Smooth muscle cell of the brain vasculature (primary cell): ENCODE results near the gene SPACA7.

Source experiments
- DNase-seq: peaks from one replicate; pipeline ENCODE4 v3.0.0-alpha.2; 2012; ENCODE audit warnings: low read depth, low spot score

Gene SPACA7

DNA sequence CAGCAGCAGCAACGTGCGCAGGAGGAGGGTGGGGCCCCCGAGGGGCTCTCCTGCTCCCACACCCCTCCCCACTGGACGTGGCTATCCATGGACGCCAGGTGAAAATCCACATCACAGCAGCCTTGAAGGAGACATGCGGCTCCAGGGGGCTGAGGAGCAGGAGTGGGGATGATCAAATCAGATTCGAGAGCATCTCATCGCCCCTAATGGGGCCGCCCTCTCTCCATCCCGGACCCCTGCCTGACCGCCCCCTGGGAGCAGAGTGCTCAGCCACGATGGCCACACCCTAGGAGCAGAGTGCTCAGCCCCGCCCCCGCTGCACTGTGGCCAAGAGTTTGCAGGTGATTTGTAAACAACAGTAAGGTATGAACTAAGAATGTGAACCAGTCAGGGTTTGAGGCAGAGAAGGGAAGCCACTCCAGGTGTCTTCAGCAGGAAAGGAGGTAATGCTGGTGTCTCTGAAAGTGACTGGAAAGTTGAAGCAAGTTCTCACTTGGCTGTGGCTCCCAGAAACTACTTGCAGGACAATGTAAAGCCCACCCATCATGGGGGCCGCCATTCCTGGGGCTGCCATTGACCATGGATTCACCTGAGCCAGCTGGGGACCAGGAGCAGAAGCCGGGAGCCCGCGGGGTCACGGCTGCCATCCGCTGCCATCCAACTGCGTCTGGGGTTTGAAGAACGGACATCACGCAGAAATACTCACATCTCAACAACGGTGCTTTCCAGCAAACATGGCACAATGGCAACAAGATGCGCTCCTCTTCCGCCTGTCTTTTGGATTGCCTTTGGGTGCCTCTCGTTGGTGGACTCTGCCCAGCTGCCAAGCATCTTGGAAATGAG lies 71.8 kb downstream of the SPACA7 start:
- no peak for DNase-seq

DNA sequence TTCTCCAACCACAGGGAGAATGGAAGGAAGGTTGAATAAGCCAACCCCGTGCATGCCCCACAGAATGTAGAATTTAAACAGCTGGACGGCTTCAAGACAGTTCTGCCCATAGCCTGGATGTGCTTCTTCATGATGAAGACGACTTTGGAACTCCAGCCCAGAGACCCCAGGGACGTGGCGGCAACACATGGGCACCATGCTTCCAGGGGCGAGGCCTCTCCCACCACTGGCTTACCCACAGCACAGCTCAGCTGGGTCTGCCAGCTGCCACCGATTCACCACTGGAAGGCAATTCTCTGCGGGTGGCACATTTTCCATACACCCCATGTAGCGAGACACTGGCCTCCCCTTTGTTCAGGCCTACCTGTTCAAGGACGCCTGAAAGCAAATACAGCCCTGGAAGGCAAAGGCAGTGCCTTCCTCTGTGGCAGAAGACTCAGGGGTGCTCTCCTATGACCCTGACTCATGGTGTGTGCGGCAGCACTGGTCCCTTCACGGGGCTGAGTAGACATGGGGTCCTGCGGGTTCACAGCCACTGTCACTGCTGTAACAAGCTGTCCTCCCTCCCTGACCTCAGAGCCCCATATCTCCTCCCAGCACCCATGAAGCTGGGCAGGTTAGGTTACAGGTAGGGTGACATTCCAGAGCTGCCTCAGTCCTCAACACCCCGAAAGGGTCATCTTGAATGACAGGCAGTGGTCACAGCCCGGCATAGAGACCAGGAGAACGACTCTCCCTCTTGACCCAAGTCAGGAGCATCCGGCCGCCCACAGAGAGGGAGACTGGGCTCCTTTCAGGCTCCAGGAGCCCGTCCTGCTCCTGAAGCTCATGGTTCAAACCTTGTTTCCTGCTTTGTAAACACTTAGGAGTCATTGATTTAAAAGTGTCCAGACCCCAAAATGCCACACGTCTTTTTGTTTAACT lies 72.7 kb downstream of the SPACA7 start:
- DNase-seq = no peak

DNA sequence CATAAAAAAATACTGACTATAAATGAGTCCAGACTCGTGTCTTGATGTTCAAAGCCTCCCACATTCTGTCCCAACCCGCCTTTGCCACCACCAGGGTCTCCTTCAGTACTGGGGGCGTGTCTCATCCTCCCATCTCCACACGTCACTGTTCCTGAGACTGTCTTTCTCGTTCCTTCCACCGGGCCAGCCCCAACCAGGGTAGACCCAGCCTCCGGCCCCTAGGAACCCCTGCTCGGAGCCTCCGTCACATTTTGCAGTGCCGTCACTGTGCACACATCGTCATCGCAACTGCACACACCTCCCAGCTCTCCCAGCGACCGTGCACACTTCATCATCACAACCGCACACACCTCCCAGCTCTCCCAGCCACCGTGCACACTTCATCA lies 73.4 kb downstream of the SPACA7 start:
- DNase-seq = no peak

DNA sequence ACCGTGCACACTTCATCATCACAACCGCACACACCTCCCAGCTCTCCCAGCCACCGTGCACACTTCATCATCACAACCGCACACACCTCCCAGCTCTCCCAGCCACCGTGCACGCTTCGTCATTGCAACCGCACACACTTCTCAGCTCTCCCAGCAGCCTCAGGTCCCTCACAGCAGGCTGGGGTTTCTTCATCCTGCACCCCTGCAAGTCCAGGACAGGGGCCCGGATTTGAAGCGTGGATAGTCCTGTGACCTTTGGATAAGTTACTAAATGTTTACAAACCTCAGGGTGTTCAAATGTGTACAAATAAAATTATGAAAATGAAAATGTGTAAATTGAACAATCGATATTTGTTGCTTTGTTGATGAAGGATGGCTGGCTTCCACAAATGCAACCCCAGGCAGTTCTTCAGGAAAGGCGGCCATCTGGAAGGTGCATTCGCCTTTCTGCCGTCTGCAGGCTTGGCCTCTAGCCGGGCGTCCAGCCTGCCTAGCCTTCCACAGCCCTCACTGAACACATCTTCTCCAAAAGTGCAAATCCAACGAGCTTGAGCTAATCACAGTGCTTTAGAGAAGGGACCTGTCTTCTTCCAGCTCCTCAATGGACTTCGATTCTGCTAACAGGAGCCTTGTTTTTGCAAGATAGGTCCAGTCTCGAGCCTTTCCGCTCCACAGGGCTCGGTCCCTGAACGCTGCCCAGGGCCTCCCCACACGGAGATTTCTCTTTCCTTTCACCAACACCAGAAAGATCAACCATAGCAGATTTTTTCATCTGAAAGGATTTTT lies 74.2 kb downstream of the SPACA7 start:
- DNase-seq = no peak

DNA sequence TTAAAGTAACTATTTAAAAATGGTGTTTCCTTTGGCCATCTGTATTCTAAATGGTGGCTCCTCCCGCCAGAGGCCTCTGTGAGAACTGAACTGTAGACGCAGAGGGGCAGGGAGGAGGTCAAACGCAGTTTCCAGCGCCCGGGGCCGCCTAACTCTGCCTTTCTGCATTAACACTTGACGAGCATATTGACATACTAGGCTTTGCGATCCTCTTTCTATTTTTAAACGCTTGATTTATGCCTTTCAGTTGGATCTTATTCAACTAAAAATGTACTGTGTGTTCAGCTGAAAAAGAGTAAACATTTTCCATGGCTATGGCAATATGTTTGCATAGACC lies 74.7 kb downstream of the SPACA7 start:
- DNase-seq = no peak

DNA sequence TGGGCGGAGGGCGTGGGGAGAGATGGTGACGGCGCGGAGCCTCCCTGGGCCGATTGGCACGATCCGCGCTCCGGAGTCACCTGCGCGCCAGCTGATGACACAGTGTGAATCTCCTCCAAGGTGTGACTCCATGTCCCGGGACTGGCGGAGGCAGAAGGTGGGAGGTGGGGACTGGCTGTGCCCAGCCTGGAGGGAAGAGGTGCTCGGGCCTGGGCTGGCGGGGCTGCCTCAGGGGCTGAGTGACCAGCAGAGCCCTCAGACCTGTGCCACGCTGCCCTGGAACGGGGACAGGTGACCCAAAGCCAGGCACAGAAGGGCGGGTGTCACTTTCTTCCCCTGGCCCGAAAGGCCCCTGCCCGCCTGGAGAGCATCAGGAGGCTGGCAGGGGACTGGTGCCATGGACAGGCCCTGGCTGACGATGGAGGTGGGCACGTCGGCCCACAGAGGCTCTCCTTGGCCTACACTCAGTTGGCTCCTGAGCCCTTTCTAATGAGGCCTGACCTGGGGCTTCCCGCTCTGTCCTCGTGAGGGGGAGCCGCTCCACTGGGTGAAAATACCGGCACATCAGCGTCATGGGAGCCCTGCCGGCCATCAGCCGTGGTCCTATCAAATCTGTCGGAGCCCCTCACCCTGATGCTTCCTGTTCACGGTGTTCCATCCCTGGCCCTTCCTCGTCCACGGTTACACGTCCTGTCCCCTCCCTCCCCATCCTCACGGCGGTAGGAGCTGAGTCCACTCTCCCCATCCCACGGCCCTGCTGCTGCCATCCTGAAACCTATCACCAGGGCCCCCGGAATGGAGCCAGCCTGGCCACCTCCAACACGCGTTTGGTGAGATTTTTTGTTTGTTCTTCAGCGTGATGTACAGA lies 75.6 kb downstream of the SPACA7 start:
- no peak for DNase-seq

DNA sequence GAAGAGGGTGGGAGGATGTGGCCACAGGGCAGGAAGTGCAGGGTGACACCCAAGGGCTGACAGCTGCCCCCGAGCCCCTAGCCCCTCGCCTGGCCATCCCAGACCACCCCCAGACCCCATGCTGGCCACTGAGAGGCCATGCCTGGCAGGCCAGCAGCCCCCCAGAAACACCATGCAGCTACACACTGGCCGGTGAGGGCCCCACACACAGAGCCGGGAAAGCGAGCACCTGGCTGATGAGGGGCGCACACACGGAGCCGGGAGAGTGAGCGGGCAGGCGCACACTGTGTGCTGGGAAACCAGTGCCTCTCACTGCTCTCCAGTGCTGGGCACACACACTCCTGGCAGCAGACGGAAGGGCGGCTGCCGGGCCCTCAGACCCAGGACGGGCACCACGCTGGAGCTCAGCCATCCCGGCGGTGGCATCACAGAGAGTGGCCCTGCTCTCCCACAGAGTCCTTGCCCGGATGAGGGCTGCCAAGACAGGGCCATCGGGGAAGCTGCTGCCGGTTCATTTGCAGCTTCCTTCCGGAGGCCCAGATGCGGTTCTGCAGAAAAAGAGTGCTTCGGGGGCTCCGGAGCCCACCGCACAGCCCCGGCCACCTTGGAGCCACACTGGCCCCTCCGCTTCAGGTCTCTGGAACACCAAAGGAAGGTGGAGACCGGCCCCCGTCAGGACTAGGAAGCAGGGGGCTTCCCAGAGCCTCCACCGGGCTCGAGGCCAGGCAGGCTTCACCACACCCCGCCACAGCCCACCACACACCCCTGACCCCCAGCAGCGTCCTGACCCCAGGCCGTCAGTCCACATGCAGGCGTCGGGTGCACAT lies 76.4 kb downstream of the SPACA7 start:
- DNase-seq = no peak

DNA sequence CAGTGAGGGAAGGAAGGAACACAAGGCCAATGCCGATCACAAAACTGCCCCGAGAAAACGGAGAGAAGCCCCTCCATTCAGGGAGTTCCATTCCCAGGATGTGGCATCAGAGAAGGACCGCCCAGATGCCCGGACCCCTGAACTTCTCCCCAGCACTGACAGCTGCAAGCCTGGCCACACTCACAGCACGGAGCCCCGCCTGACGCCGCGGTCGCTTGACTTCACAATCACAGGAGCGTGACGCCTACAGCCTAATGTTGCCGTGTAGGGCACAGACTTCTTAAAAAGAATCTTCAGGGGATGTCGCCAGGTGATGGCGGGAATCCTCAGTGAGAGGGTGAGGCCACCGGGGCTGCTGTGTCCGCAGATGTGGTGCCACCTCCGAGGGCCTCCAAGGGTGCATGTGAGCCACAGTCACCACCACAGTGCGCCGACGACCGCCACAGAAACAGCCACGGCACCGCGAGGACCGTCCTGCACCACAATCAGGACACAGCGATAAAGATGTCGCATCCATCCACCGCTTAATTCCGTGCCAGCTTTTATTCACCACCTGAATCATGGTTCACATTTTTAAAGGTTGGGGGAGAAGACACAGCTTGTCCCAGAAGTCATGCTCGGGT lies 77.2 kb downstream of the SPACA7 start:
- no peak for DNase-seq

DNA sequence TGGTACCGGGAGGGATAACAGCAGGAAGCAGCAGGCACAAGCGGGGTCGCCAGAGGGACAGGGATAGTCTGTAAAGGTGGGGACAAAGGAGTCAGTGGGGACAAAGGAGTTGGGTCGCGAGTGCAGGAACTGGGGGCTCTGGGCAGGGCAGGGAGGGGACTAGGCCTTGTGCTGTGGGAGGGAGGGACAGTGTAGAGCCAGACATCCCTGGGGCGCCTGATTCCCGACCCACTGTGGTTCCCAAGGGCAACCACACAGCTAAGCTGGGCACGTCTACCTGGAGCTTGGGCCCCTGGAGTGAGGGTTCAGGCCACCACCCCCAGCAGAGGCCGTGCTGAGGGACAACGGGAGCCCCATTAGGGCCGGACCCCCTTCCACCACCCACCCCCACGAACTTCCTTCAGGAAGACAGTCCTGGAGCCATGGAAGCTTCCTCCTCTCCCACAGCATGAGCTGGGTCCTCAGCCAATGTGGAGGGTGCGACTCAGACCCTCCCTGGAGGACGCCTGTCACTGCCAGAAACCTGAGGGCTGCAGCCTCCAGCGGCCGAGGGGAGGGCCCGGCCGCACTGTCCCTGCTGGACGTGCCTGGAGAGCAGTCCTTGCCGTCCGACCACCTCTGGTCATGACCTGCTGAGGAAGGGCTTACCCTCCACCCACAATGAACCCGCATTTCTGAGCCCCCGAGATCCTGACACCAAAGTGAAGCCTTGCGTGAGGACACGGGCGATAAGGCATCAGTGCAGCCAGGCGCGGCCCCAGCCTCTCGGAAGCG lies 77.9 kb downstream of the SPACA7 start:
- DNase-seq = no peak

DNA sequence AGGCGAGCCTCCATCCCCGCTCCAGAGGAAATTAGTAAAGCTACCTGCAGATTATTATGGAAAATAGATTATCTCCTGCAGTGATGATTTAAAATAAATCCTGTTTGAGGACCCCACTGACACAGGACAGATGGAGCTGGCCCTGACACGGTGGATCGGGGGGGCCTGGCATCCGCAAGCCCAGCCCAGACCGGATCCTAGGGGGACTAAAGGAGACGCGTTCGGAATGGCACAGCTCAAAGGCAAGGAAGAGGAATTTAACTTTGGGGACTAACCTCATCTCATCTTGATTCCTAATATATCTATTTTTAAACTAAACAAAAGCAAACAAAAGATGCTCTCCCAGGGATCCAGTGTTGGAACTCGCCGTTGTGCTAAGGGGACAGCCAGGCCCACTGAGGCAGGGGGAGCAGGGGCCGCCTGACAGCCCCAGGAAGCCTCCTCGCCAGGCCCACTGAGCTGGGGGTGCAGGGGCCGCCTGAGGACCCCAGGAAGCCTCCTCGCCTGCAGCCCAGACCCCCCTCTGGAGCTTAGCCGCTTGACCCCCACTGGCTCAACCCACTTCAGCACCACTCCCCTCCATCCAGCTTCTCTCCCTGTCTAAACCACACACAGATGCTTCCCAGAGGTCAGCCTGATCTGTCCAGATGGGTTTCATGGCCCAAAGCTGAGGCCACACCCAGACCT lies 78.6 kb downstream of the SPACA7 start:
- no peak for DNase-seq

DNA sequence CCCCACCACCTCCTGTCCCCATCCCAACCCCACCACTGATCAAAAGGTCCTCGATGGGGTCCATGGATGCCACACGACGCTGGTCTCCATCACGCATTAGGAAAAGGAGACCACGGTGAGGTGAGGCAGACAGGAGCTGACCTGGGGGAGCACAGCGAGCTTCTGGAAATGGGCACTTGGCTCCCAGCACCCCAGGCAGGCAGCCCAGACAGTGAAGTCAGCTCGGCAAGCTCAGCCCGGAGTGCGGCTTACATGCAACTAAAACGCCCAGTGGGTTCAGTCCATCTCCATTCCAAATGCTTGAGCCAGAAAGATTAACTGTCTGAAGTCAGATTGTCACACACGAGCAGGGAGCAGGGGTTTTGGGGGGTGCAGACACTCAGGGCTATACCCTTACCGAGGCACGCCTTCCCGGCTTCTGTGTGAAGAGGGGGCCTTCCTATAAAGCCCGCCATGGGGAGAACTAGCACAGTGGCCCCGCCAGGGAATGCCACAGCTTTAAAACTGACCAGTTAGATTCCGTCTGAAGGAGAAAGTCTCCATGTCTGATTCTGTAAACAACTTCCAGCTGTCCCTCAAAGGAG lies 79.4 kb downstream of the SPACA7 start:
- no peak for DNase-seq

DNA sequence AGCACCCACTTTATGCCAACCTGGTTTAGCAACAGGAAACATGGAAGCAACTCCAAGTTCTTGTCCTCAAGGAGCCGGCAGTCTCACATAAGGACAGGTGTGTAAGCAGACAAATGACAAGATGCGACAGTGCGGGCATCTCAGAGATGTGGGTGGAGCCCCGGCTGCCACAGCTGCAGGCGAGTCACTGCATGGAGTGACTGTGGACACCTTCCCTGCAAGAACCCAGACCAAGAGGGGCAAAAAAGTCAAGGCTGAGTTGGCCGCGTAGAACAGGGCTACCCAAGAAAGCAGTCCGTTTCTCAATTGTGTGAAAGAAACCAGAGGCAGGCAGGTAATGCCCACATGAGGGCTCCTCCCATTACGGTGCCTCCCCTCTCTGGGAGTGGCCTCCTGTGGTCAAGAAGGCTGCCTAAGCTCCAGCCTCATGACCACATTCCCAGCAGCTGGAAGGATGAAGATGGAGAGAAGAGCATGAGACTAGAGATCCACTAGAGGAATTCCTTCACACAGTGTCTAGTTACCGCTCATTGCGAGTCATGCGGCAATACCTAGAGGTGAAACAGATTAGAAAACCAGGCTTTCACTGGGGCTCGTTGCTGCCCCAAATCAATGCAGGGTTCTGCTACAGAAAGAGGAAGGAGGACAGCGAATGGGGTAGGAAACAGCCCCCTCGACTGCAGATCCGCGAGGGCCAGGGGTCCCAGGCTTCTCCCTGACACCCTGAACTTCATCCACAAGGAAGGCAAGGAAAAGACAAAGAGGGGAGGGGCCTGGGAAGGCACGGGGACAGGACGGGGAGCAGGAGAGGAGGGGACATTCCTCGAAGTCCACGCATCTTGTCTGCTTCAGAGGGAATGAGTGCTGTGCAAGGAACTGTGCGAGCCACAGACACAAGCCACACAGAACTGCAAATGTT lies 80.2 kb downstream of the SPACA7 start:
- DNase-seq = no peak

DNA sequence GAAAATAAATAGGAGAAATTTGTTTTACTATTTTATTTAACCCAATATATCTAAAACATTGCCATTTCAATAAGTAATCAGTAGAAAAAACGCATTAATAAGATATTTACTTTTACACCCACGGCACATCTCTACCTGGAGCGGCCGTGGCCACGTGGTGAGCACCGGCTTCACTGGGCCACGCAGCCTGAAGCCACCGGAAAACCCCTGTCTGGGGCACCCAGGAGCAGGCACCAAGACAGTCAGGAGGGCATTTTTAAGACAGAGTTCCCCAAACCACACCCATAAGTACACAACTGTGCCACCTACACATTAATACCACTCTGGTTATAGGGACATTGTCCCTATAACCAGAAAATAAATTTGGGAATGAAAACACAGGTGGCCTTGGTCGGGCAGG lies 80.9 kb downstream of the SPACA7 start:
- no peak for DNase-seq

DNA sequence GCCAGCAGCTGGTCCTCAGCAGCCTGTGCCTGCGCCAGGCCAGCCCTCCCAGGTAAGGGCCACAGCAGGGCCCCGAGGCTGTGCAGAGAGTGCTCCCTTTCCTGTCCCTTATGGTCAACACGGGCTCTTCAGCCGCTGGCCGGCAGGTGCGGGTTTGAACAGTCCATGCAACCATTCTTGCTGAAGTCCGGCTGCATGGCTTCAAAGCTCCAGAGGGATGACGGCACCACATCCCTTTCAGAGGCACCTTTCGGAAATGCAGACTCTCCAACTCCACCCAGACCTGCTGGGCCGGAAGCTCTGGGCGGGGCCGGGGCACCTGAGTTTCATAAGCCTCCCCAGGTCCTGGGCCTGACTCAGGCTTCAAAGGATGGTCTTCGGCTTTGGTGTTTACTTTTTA lies 81.3 kb downstream of the SPACA7 start:
- DNase-seq = no peak

DNA sequence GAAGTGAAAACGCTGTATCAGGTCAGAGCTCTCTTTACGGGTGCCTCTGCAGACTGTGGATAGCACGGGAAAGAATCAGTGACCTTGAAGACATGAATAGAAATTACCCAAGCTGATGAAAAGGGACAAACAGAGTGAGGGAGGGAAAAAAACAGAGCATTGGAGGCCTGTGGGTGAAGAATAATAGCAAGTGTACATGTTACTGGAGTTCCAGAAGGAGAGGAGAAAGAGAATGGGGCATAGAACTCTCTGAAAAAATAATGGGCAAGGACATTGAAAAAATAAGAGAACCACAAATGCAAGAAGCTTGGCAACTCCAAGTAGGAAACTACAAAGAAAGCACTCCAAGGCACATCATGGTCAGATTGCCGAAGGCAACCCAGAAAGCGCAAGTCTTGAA lies 86.3 kb downstream of the SPACA7 start:
- no peak for DNase-seq

DNA sequence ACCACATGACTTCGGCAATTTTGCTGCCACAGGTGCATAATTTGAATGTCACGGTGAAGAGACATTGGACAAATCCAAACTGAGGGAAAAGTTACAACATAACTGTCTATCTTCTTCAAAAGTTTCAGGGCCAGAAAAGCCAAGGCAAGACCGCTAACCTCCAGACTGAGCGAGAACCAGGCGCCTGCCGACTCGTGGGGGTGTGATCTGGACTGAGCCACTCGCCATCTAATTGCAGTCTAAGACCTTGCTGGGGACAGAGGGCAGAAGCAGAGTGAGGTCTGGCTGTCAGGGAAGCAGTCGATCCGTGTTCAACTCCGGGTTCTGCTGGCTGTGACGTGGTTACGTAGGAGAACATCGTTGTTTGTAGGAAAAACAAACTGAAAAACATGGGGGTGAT lies 88.6 kb downstream of the SPACA7 start:
- no peak for DNase-seq
